Lower leg skin (tissue), 3 donors: Measurements from ENCODE around the gene MYO1E.
"Not testable (repeated sequence)": the region's sequence is repeated elsewhere in the genome, so short reads cannot be mapped to it uniquely, and the experiment has no call there.

ENCODE experiments used
- CTCF ChIP-seq, 3 donors: fragments of 450-650 bp; IDR thresholded peaks; one replicate each; pipeline ENCODE4 v1.5.1; 2016; ENCODE audit warnings: antibody characterized with exemption in 3 of 3, mild to moderate bottlenecking in 3 of 3, moderate library complexity in 2 of 3
- POLR2A ChIP-seq, 2 donors: fragments of 450-650 bp; IDR thresholded peaks; one replicate each; pipeline ENCODE4 v1.6.1; 2016 to 2017; ENCODE audit warnings: antibody characterized with exemption in 2 of 2, mild to moderate bottlenecking in 1 of 2, moderate library complexity in 1 of 2

GRCh38 chr15:59387196-59387878, 14.7 kb upstream of the MYO1E start:
- TF ChIP-seq CTCF, POLR2A (IDR thresholded peaks at IDR 0.05): not testable (repeated sequence)
